ENCODE results near the gene ARHGEF5.

The ARHGEF5 gene

DNA sequence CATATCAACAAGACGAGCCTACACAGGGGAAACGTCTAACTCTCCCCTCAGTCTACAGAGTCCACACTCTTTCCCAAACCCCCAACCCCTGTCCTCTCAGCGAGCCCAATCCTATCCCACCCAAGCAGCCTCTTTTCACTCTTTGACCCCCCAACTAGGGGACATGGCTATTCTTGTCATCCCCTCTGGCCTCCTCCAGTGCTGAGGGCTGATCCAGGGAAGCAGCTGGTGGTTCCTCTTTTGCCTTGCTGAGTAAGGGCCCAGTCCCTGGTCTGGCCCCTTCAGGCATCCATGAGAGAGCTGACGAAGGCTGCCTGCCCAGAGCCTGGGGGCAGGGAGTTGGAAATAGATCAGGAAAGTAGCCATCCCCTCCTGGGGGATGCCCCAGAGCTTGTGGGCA lies 41.9 kb downstream of the ARHGEF5 start:
- TF ChIP-seq, protein P1, sequence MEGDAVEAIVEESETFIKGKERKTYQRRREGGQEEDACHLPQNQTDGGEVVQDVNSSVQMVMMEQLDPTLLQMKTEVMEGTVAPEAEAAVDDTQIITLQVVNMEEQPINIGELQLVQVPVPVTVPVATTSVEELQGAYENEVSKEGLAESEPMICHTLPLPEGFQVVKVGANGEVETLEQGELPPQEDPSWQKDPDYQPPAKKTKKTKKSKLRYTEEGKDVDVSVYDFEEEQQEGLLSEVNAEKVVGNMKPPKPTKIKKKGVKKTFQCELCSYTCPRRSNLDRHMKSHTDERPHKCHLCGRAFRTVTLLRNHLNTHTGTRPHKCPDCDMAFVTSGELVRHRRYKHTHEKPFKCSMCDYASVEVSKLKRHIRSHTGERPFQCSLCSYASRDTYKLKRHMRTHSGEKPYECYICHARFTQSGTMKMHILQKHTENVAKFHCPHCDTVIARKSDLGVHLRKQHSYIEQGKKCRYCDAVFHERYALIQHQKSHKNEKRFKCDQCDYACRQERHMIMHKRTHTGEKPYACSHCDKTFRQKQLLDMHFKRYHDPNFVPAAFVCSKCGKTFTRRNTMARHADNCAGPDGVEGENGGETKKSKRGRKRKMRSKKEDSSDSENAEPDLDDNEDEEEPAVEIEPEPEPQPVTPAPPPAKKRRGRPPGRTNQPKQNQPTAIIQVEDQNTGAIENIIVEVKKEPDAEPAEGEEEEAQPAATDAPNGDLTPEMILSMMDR (IDR thresholded peaks at IDR 0.05; ENCODE audit: unreplicated experiment in 3 of 3), result no peak
- Mint-ChIP-seq H3K27me3 (ENCODE audit: low read depth) (peaks cover 22% of the 10 kb centered on the region), H3K4me1 (no peaks in the 10 kb centered on the region), H3K4me3 (no peak overlapping the region), H3K36me3 (ENCODE audit: low read depth) (no peaks in the 10 kb centered on the region), H3K9me3 (no peaks in the 10 kb centered on the region), H3K27ac (no peak overlapping the region)

DNA sequence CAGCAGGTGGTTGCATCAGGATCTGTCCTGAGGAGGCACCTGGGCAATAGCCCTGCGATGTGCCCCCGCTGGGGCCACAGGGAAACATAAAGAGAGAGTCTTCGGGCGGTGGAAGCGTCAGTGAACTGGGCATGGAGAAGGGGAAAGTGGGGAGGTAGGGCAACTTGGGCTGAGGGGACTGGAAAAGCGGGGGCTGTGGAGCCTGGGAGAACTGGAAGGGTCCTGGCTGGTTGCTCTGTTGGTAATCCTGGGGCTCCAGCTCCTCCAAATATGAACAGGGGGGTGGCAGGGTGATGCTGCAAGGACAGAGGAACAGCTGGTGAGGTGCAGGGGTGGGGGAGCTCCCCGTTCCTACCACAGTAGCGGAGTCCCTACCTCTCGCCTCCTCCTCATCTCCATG lies 43.1 kb downstream of the ARHGEF5 start:
- Mint-ChIP-seq H3K4me1 (no peaks in the 10 kb centered on the region), H3K27me3 (ENCODE audit: low read depth) (peaks cover 22% of the 10 kb centered on the region), H3K9me3 (no peaks in the 10 kb centered on the region), H3K4me3 (no peak overlapping the region), H3K27ac (no peak overlapping the region), H3K36me3 (ENCODE audit: low read depth) (no peaks in the 10 kb centered on the region)
- TF ChIP-seq, protein P1 (IDR thresholded peaks at IDR 0.05; ENCODE audit: unreplicated experiment in 3 of 3), result no peak

DNA sequence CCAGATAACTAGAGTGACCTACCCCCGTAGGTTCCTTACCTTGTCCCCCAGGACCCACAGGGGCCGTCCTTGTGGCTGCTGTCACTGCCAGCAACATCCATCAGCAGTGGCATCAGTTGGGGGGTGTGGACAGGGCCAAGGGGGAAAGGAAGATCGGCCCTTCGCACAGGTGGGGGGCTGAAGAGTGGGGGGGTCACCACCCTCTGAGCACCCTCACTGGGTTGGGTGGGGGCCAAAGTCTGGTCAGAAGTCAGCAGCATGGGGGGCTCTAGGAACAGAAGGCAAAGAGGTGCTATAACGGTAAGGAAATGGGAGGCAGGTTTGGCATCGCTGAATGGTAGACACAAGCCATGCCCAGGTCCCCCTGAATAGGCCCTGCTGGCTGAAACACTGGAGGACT lies 43.7 kb downstream of the ARHGEF5 start:
- no peak overlapping the region for H3K4me3 Mint-ChIP-seq
- H3K9me3 Mint-ChIP-seq, result no peaks in the 10 kb centered on the region
- H3K4me1 Mint-ChIP-seq, result no peaks in the 10 kb centered on the region
- H3K27me3 Mint-ChIP-seq (ENCODE audit: low read depth), result peaks cover 22% of the 10 kb centered on the region
- TF ChIP-seq, protein P1 (IDR thresholded peaks at IDR 0.05; ENCODE audit: unreplicated experiment in 3 of 3), result no peak
- no peaks in the 10 kb centered on the region for H3K36me3 Mint-ChIP-seq (ENCODE audit: low read depth)
- H3K27ac Mint-ChIP-seq, result no peak overlapping the region

DNA sequence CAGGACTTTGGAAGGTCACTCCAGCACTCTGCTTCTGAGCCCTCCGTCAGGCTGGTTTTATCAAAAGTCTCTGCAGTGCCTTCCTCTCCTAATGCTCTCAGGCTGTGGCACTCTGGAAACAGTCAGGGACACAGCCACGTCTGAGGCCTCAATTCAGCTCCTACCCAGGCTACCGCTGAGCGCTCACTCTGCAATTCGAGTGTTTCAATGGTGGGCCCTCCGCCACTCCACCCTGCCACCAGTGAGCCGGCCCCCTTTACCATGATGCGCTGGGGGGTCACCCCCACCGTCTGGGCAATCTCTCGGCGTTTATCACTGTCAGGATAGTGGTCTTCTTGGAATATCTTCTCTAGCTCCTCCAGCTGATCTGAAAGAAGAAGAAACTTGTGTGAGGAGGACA lies 44.7 kb downstream of the ARHGEF5 start:
- H3K9me3 Mint-ChIP-seq, result no peaks in the 10 kb centered on the region
- no peaks in the 10 kb centered on the region for H3K36me3 Mint-ChIP-seq (ENCODE audit: low read depth)
- H3K4me3 Mint-ChIP-seq, result no peak overlapping the region
- H3K27me3 Mint-ChIP-seq (ENCODE audit: low read depth), result peaks cover 20% of the 10 kb centered on the region
- H3K27ac Mint-ChIP-seq, result no peak overlapping the region
- peaks cover under 1% of the 10 kb centered on the region for H3K4me1 Mint-ChIP-seq
- TF ChIP-seq, protein P1 (IDR thresholded peaks at IDR 0.05; ENCODE audit: unreplicated experiment in 3 of 3), result no peak

DNA sequence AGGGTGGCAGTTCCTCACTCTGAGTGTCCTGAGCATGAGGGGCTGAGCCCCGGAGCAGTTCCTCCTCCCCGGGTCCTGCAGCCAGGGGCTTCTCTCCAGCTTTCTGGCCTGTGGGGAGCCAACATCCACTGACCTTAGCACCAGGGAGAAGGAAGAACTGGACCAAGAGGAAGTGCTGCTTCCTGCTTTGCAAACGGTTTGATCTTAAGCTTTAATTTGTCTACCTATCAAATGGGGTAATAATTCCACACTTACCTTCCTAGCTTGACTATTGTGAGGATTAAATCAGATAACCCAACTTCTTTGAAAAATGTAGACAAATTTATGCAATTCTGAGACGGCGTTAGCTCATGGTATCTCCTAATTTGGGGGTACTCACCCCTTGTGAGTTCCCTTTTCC lies 46.3 kb downstream of the ARHGEF5 start:
- peaks cover 4% of the 10 kb centered on the region for H3K4me1 Mint-ChIP-seq
- no peak overlapping the region for H3K27ac Mint-ChIP-seq
- no peaks in the 10 kb centered on the region for H3K36me3 Mint-ChIP-seq (ENCODE audit: low read depth)
- H3K27me3 Mint-ChIP-seq (ENCODE audit: low read depth), result peaks cover 18% of the 10 kb centered on the region
- H3K4me3 Mint-ChIP-seq, result no peak overlapping the region
- H3K9me3 Mint-ChIP-seq, result no peaks in the 10 kb centered on the region
- TF ChIP-seq, protein P1 (IDR thresholded peaks at IDR 0.05; ENCODE audit: unreplicated experiment in 3 of 3), result no peak

DNA sequence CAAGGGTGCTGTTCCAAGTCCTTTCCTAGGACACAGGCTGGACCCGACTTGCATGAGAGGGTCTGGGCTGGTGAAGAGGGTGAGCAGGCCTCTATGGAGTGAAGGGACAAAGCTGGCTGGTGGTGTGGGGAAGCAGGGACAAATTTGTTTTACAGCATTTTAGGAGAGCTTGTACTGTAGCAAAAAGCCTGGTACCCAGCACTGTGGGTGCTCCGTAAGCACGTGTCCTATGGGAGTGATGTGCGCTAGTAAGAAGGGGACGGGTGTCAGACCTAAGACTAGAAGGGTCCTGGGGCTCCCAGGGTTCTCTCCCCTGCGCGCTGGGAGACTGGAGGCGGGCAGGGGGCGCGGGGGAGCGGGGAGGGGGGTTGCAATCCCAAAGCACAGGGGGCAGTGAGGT lies 47.9 kb downstream of the ARHGEF5 start:
- peaks cover 17% of the 10 kb centered on the region for H3K27me3 Mint-ChIP-seq (ENCODE audit: low read depth)
- H3K36me3 Mint-ChIP-seq (ENCODE audit: low read depth), result no peaks in the 10 kb centered on the region
- no peaks in the 10 kb centered on the region for H3K9me3 Mint-ChIP-seq
- H3K27ac Mint-ChIP-seq, result no peak overlapping the region
- peaks cover 4% of the 10 kb centered on the region for H3K4me1 Mint-ChIP-seq
- no peak overlapping the region for H3K4me3 Mint-ChIP-seq
- TF ChIP-seq, protein P1 (IDR thresholded peaks at IDR 0.05; ENCODE audit: unreplicated experiment in 3 of 3), result no peak
